K562 (cell line): ENCODE results near the gene C17orf114.

Experiments used
- BCL6 ChIP-seq: fragments of 250-450 bp; sonication (Bioruptor Pico); IDR thresholded peaks from 2 replicates; pipeline ENCODE4 v1.4.0; 2020
- CBFA2T2 ChIP-seq: fragments of 450-650 bp; conservative IDR thresholded peaks from 2 replicates; pipeline ENCODE4 v1.6.1; 2017; ENCODE audit warnings: mild to moderate bottlenecking
- CEBPB ChIP-seq: fragments of 450-650 bp; IDR thresholded peaks from 2 replicates; pipeline ENCODE4 v1.6.1; 2016; ENCODE audit warnings: missing genetic modification characterization, missing compliant biosample characterization
- CHD4 ChIP-seq: fragments of 200-600 bp; sonication (generic); IDR thresholded peaks from 3 replicates; pipeline ENCODE4 v1.6.1; 2012; ENCODE audit warnings: low read depth, mild to moderate bottlenecking, mixed read lengths, low read length, inconsistent platforms; ENCODE audit not compliant: insufficient read depth, insufficient replicate concordance, poor library complexity, severe bottlenecking
- DACH1 ChIP-seq: fragments of 450-650 bp; IDR thresholded peaks from 2 replicates; pipeline ENCODE4 v1.6.1; 2018; ENCODE audit not compliant: partially characterized antibody
- HBP1 ChIP-seq: fragments of 450-650 bp; formaldehyde crosslinking; IDR thresholded peaks from 2 replicates; pipeline ENCODE4 v1.4.0; 2022; ENCODE audit warnings: missing genetic modification characterization
- HEY1 ChIP-seq: fragments of 250-450 bp; sonication (Bioruptor Pico); IDR thresholded peaks from 2 replicates; pipeline ENCODE4 v1.5.0; 2020; ENCODE audit warnings: mild to moderate bottlenecking, moderate library complexity, borderline replicate concordance
- HMG20B ChIP-seq: fragments of 250-450 bp; sonication (Bioruptor Pico); IDR thresholded peaks from 2 replicates; pipeline ENCODE4 v1.5.0; 2021; ENCODE audit warnings: mild to moderate bottlenecking
- KDM5B ChIP-seq: fragments of 200-600 bp; sonication (generic); IDR thresholded peaks from 2 replicates; pipeline ENCODE4 v1.6.1; 2012; ENCODE audit warnings: low read depth, mild to moderate bottlenecking, moderate library complexity, low read length, control low read depth, inconsistent platforms; ENCODE audit not compliant: insufficient replicate concordance
- MNT ChIP-seq, 2 experiments: fragments of 450-650 bp; conservative IDR thresholded peaks; 2 replicates each; pipeline ENCODE4 v1.6.1; 2017; ENCODE audit warnings: mild to moderate bottlenecking in 2 of 2, moderate library complexity in 2 of 2
- PCBP1 ChIP-seq: fragments of 200-400 bp; formaldehyde crosslinking; IDR thresholded peaks from 2 replicates; pipeline ENCODE4 v1.6.1; 2018; ENCODE audit warnings: mild to moderate bottlenecking, low read depth, low read length; ENCODE audit not compliant: poor library complexity, severe bottlenecking
- PPARD ChIP-seq: fragments of 250-450 bp; sonication (Bioruptor Pico); IDR thresholded peaks from 2 replicates; pipeline ENCODE4 v1.8.0; 2022; ENCODE audit warnings: inconsistent platforms, mild to moderate bottlenecking, moderate library complexity
- RBM39 ChIP-seq: fragments of 200-400 bp; formaldehyde crosslinking; optimal IDR thresholded peaks from 2 replicates; pipeline ENCODE3; 2018; ENCODE audit warnings: low read depth, low read length
- RFX7 ChIP-seq: fragments of 250-450 bp; sonication (Bioruptor Pico); IDR thresholded peaks from 2 replicates; pipeline ENCODE4 v1.5.1; 2021; ENCODE audit warnings: mild to moderate bottlenecking
- SIX5 ChIP-seq, 2 experiments: IDR thresholded peaks; 2 replicates each; pipeline ENCODE4 v1.6.1; 2011; ENCODE audit warnings: low read length in 2 of 2, borderline replicate concordance in 1 of 2, low read depth in 1 of 2, mild to moderate bottlenecking in 1 of 2, moderate library complexity in 1 of 2; ENCODE audit not compliant: insufficient read depth in 1 of 2
- TBL1XR1 ChIP-seq, 2 experiments: IDR thresholded peaks; 2 replicates each; pipeline ENCODE4 v1.6.1; 2012; ENCODE audit warnings: improper control_type of control experiment in 2 of 2, low read length in 2 of 2, mild to moderate bottlenecking in 1 of 2
- WHSC1 ChIP-seq: IDR thresholded peaks from one replicate; pipeline ENCODE4 v1.6.1; 2012; ENCODE audit warnings: low read length, control low read depth, inconsistent platforms
- XRCC5 ChIP-seq: fragments of 200-400 bp; formaldehyde crosslinking; IDR thresholded peaks from 2 replicates; pipeline ENCODE4 v1.6.1; 2017; ENCODE audit warnings: low read depth, mild to moderate bottlenecking, low read length
- ZNF174 ChIP-seq: fragments of 250-450 bp; sonication (Bioruptor Pico); IDR thresholded peaks from 2 replicates; pipeline ENCODE4 v1.4.0; 2020; ENCODE audit warnings: mild to moderate bottlenecking
- ZNF695 ChIP-seq: fragments of 450-650 bp; formaldehyde crosslinking; IDR thresholded peaks from 2 replicates; pipeline ENCODE4 v1.4.0; 2020; ENCODE audit warnings: mild to moderate bottlenecking, moderate library complexity
- TF ChIP-seq, protein P1 (sequence below): fragments of 200-800 bp; sonication (Bioruptor generic); IDR thresholded peaks from 2 replicates; pipeline ENCODE4 v1.6.1; 2016; ENCODE audit warnings: missing genetic modification characterization, missing compliant biosample characterization
- TF ChIP-seq, protein P2 (sequence below): fragments of 250-450 bp; sonication (Bioruptor Pico); IDR thresholded peaks from 2 replicates; pipeline ENCODE4 v1.6.1; 2021; ENCODE audit warnings: mild to moderate bottlenecking

The C17orf114 gene

GRCh38 chr17:4782652-4783051 is 19.5 kb downstream of the C17orf114 start (continued):
- TF ChIP-seq, protein P1, sequence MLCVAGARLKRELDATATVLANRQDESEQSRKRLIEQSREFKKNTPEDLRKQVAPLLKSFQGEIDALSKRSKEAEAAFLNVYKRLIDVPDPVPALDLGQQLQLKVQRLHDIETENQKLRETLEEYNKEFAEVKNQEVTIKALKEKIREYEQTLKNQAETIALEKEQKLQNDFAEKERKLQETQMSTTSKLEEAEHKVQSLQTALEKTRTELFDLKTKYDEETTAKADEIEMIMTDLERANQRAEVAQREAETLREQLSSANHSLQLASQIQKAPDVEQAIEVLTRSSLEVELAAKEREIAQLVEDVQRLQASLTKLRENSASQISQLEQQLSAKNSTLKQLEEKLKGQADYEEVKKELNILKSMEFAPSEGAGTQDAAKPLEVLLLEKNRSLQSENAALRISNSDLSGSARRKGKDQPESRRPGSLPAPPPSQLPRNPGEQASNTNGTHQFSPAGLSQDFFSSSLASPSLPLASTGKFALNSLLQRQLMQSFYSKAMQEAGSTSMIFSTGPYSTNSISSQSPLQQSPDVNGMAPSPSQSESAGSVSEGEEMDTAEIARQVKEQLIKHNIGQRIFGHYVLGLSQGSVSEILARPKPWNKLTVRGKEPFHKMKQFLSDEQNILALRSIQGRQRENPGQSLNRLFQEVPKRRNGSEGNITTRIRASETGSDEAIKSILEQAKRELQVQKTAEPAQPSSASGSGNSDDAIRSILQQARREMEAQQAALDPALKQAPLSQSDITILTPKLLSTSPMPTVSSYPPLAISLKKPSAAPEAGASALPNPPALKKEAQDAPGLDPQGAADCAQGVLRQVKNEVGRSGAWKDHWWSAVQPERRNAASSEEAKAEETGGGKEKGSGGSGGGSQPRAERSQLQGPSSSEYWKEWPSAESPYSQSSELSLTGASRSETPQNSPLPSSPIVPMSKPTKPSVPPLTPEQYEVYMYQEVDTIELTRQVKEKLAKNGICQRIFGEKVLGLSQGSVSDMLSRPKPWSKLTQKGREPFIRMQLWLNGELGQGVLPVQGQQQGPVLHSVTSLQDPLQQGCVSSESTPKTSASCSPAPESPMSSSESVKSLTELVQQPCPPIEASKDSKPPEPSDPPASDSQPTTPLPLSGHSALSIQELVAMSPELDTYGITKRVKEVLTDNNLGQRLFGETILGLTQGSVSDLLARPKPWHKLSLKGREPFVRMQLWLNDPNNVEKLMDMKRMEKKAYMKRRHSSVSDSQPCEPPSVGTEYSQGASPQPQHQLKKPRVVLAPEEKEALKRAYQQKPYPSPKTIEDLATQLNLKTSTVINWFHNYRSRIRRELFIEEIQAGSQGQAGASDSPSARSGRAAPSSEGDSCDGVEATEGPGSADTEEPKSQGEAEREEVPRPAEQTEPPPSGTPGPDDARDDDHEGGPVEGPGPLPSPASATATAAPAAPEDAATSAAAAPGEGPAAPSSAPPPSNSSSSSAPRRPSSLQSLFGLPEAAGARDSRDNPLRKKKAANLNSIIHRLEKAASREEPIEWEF (CRISPR knock-in tag): no peak
- TF ChIP-seq RBM39: no peak
- no peak for TF ChIP-seq WHSC1
- no peak for TF ChIP-seq PCBP1
- TF ChIP-seq DACH1: no peak
- no peak for TF ChIP-seq HEY1 (CRISPR knock-in tag)
- no peak for TF ChIP-seq CBFA2T2
- TF ChIP-seq MNT (conservative IDR thresholded peaks at IDR 0.05): peak; percentile 75 to 82
- peak; percentile 55 for TF ChIP-seq CEBPB
- no peak for TF ChIP-seq ZNF695 (CRISPR knock-in tag)
- no peak for TF ChIP-seq RFX7 (CRISPR knock-in tag)
- TF ChIP-seq XRCC5: no peak
- TF ChIP-seq BCL6 (CRISPR knock-in tag): no peak
- TF ChIP-seq, protein P2, sequence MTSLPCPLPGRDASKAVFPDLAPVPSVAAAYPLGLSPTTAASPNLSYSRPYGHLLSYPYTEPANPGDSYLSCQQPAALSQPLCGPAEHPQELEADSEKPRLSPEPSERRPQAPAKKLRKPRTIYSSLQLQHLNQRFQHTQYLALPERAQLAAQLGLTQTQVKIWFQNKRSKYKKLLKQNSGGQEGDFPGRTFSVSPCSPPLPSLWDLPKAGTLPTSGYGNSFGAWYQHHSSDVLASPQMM: no peak
- no peak for TF ChIP-seq SIX5 (IDR thresholded peaks at IDR 0.05; ENCODE audit: borderline replicate concordance in 1 of 2, insufficient read depth in 1 of 2, low read depth in 1 of 2, low read length in 2 of 2)
- TF ChIP-seq ZNF174: no peak
- no peak for TF ChIP-seq PPARD (CRISPR knock-in tag)
- no peak for TF ChIP-seq HMG20B (CRISPR knock-in tag)
- TF ChIP-seq TBL1XR1 (IDR thresholded peaks at IDR 0.05; ENCODE audit: low read length in 2 of 2): no peak
- TF ChIP-seq KDM5B: no peak
- no peak for TF ChIP-seq HBP1
- TF ChIP-seq CHD4: no peak
